ENCODE results near the gene PPP1R14D.

GRCh38 chr15:40846841-40847222 is 18.3 kb upstream of the PPP1R14D start:
- TF ChIP-seq POLR2A (IDR thresholded peaks at IDR 0.05) (no peak), CTCF (IDR thresholded peaks at IDR 0.05) (no peak)
